Lung (tissue), 12 donors: ENCODE measurements around the gene SOX18. TPM values are rescaled to one million over a fixed set of nuclear protein-coding genes. Genes with fewer than 3 reads are reported as not detected.
A peak's percentile ranks its signal among the peaks of the same experiment; 100 is the strongest.

ENCODE experiments used
- ATAC-seq: fragments of 200-7000 bp; cut with Tn5 transposase; one replicate; pipeline ENCODE4 v1.9.1; 2020; ENCODE audit warnings: moderate number of reproducible peaks; ENCODE audit not compliant: insufficient read depth, low FRiP score
- DNase-seq, 3 donors: peaks; one replicate each; pipeline ENCODE4 v3.0.0-alpha.2; 2013 to 2017
- H3K27ac ChIP-seq, 2 donors: one replicate each; pipeline ENCODE4 v1.5.1; 2013; ENCODE audit warnings: mild to moderate bottlenecking in 2 of 2, moderate library complexity in 2 of 2, control low read depth in 1 of 2, inconsistent platforms in 1 of 2, low read depth in 1 of 2, low read length in 1 of 2
- H3K27me3 ChIP-seq, 3 donors: one replicate each; pipeline ENCODE4 v1.5.1; 2013; ENCODE audit warnings: low read length in 2 of 3; ENCODE audit not compliant: control insufficient read depth in 3 of 3, insufficient read depth in 3 of 3
- H3K36me3 ChIP-seq, 4 donors: one replicate each; pipeline ENCODE4 v1.5.1; 2013; ENCODE audit warnings: low read length in 4 of 4, mild to moderate bottlenecking in 1 of 4, moderate library complexity in 1 of 4; ENCODE audit not compliant: control insufficient read depth in 4 of 4, insufficient read depth in 4 of 4
- H3K4me1 ChIP-seq, 5 donors: one replicate each; pipeline ENCODE4 v1.5.1; 2013; ENCODE audit warnings: low read length in 5 of 5, mild to moderate bottlenecking in 2 of 5, moderate library complexity in 1 of 5; ENCODE audit not compliant: control insufficient read depth in 5 of 5, insufficient read depth in 5 of 5
- H3K4me3 ChIP-seq: one replicate; pipeline ENCODE4 v1.5.1; 2013; ENCODE audit warnings: mild to moderate bottlenecking, control low read depth, moderate library complexity
- H3K9ac ChIP-seq, 2 donors: one replicate each; pipeline ENCODE4 v1.5.1; 2013; ENCODE audit warnings: low read length in 2 of 2, control low read depth in 1 of 2; ENCODE audit not compliant: insufficient read depth in 1 of 2
- H3K9me3 ChIP-seq, 4 donors: one replicate each; pipeline ENCODE4 v1.5.1; 2013; ENCODE audit warnings: low read length in 3 of 4, mild to moderate bottlenecking in 1 of 4, moderate library complexity in 1 of 4; ENCODE audit not compliant: control insufficient read depth in 4 of 4, insufficient read depth in 3 of 4
- WGBS, 2 donors: extraction: QIAGEN DNeasy Blood & Tissue Kit; methylation state at CpG; one replicate each; pipeline ENCODE4 v1.1.7; 2013; 5-methylcytosine and 5-hydroxymethylcytosine counted together
- polyA plus RNA-seq, 2 donors: library from polyadenylated mRNA; stranded (reverse); fragments of 200-250 nt; gene quantifications; one replicate each; pipeline ENCODE4 v1.2.1, GENCODE V29; 2013
- total RNA-seq, 2 donors: library from RNA; depleted of rRNA in 1 of 2; stranded (reverse); fragments of >200 nt in 1 of 2; gene quantifications; one replicate each; pipeline ENCODE4 v1.2.1, GENCODE V29; 2014 to 2021
- TF ChIP-seq, protein P1 (sequence below): IDR thresholded peaks from 2 replicates; pipeline ENCODE4 v1.5.1; 2012; ENCODE audit warnings: mild to moderate bottlenecking; ENCODE audit errors: control extremely low read depth, extremely low read depth
- donor health status: control.
- donor health status: control.
- donor health status: Bipolar disorder and iron deficiency.
- donor health status: healthy.
- donor health status: DM: yes; HTN: yes; CAD: no.

Gene SOX18
- total and polyA plus RNA-seq, 4 donors: 12.1 to 52.2 (median 29.3) TPM

DNA sequence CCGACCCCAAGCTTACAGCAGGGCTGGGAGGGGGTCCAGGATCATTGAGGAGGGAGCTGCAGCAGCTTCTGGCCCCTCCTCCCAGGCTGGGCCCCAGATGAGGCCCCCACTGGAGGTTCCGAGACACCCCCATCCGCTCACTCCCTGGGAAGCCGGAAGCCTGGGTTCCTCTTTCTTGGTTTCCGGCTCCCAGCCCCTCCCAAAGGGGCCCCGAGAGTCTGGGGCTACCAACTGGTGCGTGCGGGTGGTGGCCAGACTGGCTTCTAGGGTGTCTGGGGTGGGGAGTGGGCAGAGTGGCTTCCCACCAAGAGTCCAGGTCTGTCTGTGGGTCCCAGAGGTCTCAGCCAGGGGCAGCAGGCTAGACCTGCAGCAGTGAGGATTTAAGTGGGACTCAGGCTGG is 27.7 kb upstream of the SOX18 start:
- WGBS, 2 donors: 20 to 71% methylated on average over 8 of the region's 8 CpGs
- Histone ChIP-seq H3K9ac (no peak overlapping the region), H3K4me3 (no peak overlapping the region), H3K27me3 (peaks cover 0 to 2% (median 0%) of the 10 kb centered on the region in 3 donors), H3K36me3 (peaks cover 0 to 35% (median 4%) of the 10 kb centered on the region in 4 donors), H3K4me1 (peaks cover 0 to 29% (median 14%) of the 10 kb centered on the region in 5 donors), H3K9me3 (no peaks in the 10 kb centered on the region), H3K27ac (peak overlapping the region in 1 of 2 donors; percentile 28)
- DNase-seq: no peak
- ATAC-seq: no peak
- TF ChIP-seq, protein P1, sequence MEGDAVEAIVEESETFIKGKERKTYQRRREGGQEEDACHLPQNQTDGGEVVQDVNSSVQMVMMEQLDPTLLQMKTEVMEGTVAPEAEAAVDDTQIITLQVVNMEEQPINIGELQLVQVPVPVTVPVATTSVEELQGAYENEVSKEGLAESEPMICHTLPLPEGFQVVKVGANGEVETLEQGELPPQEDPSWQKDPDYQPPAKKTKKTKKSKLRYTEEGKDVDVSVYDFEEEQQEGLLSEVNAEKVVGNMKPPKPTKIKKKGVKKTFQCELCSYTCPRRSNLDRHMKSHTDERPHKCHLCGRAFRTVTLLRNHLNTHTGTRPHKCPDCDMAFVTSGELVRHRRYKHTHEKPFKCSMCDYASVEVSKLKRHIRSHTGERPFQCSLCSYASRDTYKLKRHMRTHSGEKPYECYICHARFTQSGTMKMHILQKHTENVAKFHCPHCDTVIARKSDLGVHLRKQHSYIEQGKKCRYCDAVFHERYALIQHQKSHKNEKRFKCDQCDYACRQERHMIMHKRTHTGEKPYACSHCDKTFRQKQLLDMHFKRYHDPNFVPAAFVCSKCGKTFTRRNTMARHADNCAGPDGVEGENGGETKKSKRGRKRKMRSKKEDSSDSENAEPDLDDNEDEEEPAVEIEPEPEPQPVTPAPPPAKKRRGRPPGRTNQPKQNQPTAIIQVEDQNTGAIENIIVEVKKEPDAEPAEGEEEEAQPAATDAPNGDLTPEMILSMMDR: no peak

DNA sequence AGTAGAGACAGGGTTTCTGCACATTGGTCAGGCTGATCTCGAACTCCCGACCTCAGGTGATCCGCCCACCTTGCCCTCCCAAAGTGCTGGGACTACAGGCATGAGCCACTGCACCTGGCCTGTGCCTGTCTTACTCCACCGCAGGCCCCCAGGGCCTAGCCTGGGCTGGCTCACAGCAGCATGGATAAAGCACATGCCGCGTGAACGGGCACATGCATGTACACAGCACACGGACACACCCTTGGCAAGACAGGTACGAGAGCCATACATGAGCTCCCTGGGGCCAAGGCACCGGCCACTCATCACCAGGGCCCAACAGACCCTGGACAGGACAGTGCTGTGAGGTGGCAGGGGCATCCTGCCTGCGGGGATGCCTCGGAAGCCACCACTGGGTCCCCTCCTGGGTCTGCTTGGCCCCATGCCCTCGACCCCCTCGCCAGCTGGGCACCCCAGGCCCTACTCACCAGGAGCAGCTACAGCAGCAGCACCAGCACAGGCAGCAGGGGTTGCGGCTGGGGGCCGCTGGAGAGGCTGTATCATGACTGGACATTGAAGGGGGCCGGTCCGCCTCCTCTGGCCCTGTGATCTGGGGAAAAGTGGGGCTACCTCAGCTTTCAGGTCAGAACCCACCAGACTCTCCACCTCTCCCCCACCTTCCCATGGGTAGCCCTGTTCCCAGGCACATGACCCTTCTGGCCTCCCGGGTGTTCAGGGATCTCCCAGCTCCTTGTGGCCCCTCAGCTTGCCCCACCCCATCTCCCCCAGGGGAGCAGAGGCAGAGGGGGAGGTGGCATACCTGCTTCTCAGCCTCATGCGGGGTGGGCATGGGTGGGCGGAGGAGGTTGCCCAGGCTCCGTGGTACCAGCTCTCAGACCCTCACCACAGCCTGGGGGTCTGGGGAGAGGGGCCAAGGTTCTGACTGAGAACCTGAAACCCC is 26.9 kb upstream of the SOX18 start:
- TF ChIP-seq, protein P1: no peak
- no peak overlapping the region for H3K9ac ChIP-seq
- H3K9me3 ChIP-seq: no peaks in the 10 kb centered on the region
- 78 to 94% methylated on average over 19 to 22 of the region's 22 CpGs for WGBS, 2 donors
- peak overlapping the region in 1 of 2 donors; percentile 28 for H3K27ac ChIP-seq
- DNase-seq: no peak
- no peak for ATAC-seq
- peaks cover 0 to 24% (median 14%) of the 10 kb centered on the region in 5 donors for H3K4me1 ChIP-seq
- H3K27me3 ChIP-seq: no peaks in the 10 kb centered on the region
- H3K4me3 ChIP-seq: no peak overlapping the region
- H3K36me3 ChIP-seq: peaks cover 0 to 40% (median 7%) of the 10 kb centered on the region in 4 donors

DNA sequence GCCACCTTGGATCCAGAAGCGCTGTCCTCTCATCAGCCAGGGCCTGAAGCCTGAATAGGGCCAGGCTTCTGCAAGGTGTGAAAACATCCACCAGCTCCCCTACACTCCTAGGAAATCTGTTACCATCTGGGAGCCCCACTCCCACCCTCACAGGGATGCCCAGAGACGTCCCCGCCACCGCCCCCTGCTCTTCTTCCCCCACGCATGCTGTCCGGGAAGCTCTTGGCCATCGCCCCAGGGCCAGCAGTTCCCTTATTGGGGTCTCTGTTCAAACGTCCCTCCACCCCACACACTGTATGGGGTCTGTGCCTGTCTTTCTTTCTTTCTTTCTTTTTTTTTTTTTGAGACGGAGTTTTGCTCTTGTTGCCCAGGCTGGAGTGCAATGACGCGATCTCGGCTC is 26.1 kb upstream of the SOX18 start:
- Histone ChIP-seq H3K27ac (no peak overlapping the region), H3K4me1 (peaks cover 0 to 19% (median 13%) of the 10 kb centered on the region in 5 donors), H3K27me3 (no peaks in the 10 kb centered on the region), H3K36me3 (peaks cover 0 to 40% (median 8%) of the 10 kb centered on the region in 4 donors), H3K4me3 (no peak overlapping the region), H3K9ac (no peak overlapping the region), H3K9me3 (no peaks in the 10 kb centered on the region)
- DNase-seq (no peak), ATAC-seq (no peak)
- 80 to 91% methylated on average over 12 of the region's 12 CpGs for WGBS, 2 donors
- TF ChIP-seq, protein P1: no peak
